Neural progenitor cell (in vitro differentiated cells): ENCODE results near the gene FARP1. TPM values are rescaled to one million over a fixed set of nuclear protein-coding genes. Genes with fewer than 3 reads are reported as not detected.
A peak's percentile ranks its signal among the peaks of the same experiment; 100 is the strongest.

Experiments
- DNase-seq: peaks from one replicate; pipeline ENCODE4 v3.0.0-alpha.2; 2016; ENCODE audit warnings: low spot score
- H2AFZ ChIP-seq: fragments of 200-600 bp; sonication (generic); replicated peaks from 2 replicates; pipeline ENCODE4 v1.6.1; 2016; ENCODE audit warnings: antibody characterized with exemption
- H3F3A ChIP-seq: fragments of 200-600 bp; sonication (generic); 2 replicates; pipeline ENCODE4 v1.6.1; 2016; ENCODE audit warnings: antibody characterized with exemption, low read depth
- H3K27ac ChIP-seq: fragments of 200-600 bp; sonication (generic); 2 replicates; pipeline ENCODE4 v1.5.1; 2016; ENCODE audit warnings: mild to moderate bottlenecking
- H3K27me3 ChIP-seq: fragments of 200-600 bp; sonication (generic); 2 replicates; pipeline ENCODE4 v1.6.1; 2016; ENCODE audit warnings: mild to moderate bottlenecking, moderate library complexity
- H3K36me3 ChIP-seq: fragments of 200-600 bp; sonication (generic); 2 replicates; pipeline ENCODE4 v1.5.1; 2016
- H3K4me1 ChIP-seq: fragments of 200-600 bp; sonication (generic); 2 replicates; pipeline ENCODE4 v1.6.1; 2016; ENCODE audit warnings: mixed run types
- H3K4me2 ChIP-seq: fragments of 200-600 bp; sonication (generic); 2 replicates; pipeline ENCODE4 v1.6.1; 2016
- H3K4me3 ChIP-seq: fragments of 200-600 bp; sonication (generic); 2 replicates; pipeline ENCODE4 v1.5.1; 2016
- H3K79me2 ChIP-seq: fragments of 200-600 bp; sonication (generic); 2 replicates; pipeline ENCODE4 v1.6.1; 2016; ENCODE audit warnings: low read depth
- H3K9ac ChIP-seq: fragments of 200-600 bp; sonication (generic); 2 replicates; pipeline ENCODE4 v1.6.1; 2016
- H3K9me3 ChIP-seq: fragments of 200-600 bp; sonication (generic); 2 replicates; pipeline ENCODE4 v1.5.1; 2016; ENCODE audit warnings: low read depth
- H4K20me1 ChIP-seq: fragments of 200-600 bp; sonication (generic); 2 replicates; pipeline ENCODE4 v1.6.1; 2016; ENCODE audit warnings: low read depth
- H3K27ac Mint-ChIP-seq: 3 replicates; pipeline ENCODE4 v1.8.0; 2021; ENCODE audit warnings: mixed read lengths
- H3K27me3 Mint-ChIP-seq: 2 replicates; pipeline ENCODE4 v1.8.0; 2022; ENCODE audit warnings: low read depth, mild to moderate bottlenecking, inconsistent platforms, moderate library complexity, mixed read lengths; ENCODE audit not compliant: insufficient read depth
- H3K36me3 Mint-ChIP-seq: 3 replicates; pipeline ENCODE4 v1.8.0; 2021; ENCODE audit warnings: mixed read lengths
- H3K4me1 Mint-ChIP-seq: 3 replicates; pipeline ENCODE4 v1.8.0; 2021; ENCODE audit warnings: mixed read lengths
- H3K4me3 Mint-ChIP-seq: 3 replicates; pipeline ENCODE4 v1.8.0; 2021; ENCODE audit warnings: mild to moderate bottlenecking, moderate library complexity, mixed read lengths
- H3K9me3 Mint-ChIP-seq: 3 replicates; pipeline ENCODE4 v1.8.0; 2020; ENCODE audit warnings: mixed read lengths
- EZH2 ChIP-seq: fragments of 200-600 bp; sonication (generic); IDR thresholded peaks from 2 replicates; pipeline ENCODE4 v1.6.1; 2017; ENCODE audit warnings: antibody characterized with exemption, mild to moderate bottlenecking, moderate library complexity
- EZH2phosphoT487 ChIP-seq: fragments of 200-600 bp; sonication (generic); IDR thresholded peaks from 2 replicates; pipeline ENCODE4 v1.6.1; 2017; ENCODE audit warnings: antibody characterized with exemption
- total RNA-seq: library from RNA; depleted of rRNA; stranded (reverse); fragments of >200 nt; gene quantifications from 2 replicates; pipeline ENCODE4 v1.2.3, GENCODE V29; 2015; ENCODE audit warnings: low replicate concordance
- TF ChIP-seq, protein P1 (sequence below): fragments of 200-600 bp; sonication (generic); IDR thresholded peaks from 2 replicates; pipeline ENCODE4 v1.5.1; 2017; ENCODE audit warnings: antibody characterized with exemption, mild to moderate bottlenecking

FARP1 gene
- total RNA-seq, 1 donor from 2014 or later, result 78.0 TPM

DNA sequence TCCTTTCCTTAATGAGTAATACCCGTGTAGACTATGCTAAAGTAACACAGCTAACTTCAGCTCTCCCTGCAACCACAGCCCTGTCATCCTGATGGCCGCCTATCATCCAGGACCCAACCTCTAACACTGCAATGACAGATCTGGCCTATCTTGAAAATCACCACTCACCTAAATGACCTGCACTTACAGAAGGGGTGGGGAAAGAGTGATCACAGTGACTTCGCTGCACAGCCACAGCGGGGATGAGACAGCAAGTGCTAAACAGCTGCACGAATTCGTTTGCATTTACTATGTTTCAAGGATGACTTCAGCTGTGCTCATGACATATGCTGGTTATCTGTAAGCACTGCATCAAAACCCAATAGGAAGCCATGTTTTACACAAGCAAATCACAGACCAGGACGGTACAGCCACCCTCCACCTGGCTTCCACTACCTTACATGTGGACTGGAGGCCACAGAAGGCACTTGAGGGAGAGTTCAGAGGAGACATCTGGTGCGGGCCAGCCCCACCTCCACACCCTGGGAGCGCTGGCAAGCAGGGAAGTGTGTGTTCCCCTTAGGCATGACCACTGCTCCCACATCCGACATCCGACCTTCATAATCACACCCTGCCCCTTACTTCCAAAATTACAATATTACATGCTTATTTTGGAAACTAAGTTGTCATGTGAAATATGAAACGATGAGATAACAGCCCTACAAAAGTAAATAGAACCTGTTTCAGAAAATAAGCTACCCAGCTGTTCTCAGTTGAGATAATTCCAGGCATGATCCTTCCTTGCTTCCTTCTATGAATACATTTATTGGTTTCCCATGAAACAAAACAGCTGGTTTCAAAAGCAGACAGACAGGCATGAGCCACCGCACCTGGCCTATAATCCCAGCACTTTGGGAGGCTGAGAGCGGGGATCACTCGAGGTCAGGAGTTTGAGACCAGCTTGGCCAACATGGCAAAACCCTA, 338.3 kb downstream of the FARP1 start:
- Mint-ChIP-seq H3K4me1 (peaks cover 72% of the 10 kb centered on the region), H3K36me3 (peaks cover 14% of the 10 kb centered on the region), H3K9me3 (no peaks in the 10 kb centered on the region), H3K27ac (peak overlapping the region; percentile 54), H3K27me3 (peaks cover 2% of the 10 kb centered on the region), H3K4me3 (no peak overlapping the region)
- peaks cover 70% of the 10 kb centered on the region for H3F3A ChIP-seq
- DNase-seq, result no peak
- no peaks in the 10 kb centered on the region for H3K36me3 ChIP-seq
- H3K4me3 ChIP-seq, result no peak overlapping the region
- peaks cover 98% of the 10 kb centered on the region for H3K79me2 ChIP-seq
- H2AFZ ChIP-seq, result no peak overlapping the region
- H3K27me3 ChIP-seq, result no peaks in the 10 kb centered on the region
- H4K20me1 ChIP-seq, result peaks cover 100% of the 10 kb centered on the region
- H3K4me1 ChIP-seq, result peaks cover 80% of the 10 kb centered on the region
- no peak overlapping the region for H3K27ac ChIP-seq
- no peaks in the 10 kb centered on the region for H3K9me3 ChIP-seq
- no peak overlapping the region for H3K4me2 ChIP-seq
- TF ChIP-seq EZH2 (no peak), EZH2phosphoT487 (no peak)
- TF ChIP-seq, protein P1, sequence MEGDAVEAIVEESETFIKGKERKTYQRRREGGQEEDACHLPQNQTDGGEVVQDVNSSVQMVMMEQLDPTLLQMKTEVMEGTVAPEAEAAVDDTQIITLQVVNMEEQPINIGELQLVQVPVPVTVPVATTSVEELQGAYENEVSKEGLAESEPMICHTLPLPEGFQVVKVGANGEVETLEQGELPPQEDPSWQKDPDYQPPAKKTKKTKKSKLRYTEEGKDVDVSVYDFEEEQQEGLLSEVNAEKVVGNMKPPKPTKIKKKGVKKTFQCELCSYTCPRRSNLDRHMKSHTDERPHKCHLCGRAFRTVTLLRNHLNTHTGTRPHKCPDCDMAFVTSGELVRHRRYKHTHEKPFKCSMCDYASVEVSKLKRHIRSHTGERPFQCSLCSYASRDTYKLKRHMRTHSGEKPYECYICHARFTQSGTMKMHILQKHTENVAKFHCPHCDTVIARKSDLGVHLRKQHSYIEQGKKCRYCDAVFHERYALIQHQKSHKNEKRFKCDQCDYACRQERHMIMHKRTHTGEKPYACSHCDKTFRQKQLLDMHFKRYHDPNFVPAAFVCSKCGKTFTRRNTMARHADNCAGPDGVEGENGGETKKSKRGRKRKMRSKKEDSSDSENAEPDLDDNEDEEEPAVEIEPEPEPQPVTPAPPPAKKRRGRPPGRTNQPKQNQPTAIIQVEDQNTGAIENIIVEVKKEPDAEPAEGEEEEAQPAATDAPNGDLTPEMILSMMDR, result no peak
- no peak overlapping the region for H3K9ac ChIP-seq

DNA sequence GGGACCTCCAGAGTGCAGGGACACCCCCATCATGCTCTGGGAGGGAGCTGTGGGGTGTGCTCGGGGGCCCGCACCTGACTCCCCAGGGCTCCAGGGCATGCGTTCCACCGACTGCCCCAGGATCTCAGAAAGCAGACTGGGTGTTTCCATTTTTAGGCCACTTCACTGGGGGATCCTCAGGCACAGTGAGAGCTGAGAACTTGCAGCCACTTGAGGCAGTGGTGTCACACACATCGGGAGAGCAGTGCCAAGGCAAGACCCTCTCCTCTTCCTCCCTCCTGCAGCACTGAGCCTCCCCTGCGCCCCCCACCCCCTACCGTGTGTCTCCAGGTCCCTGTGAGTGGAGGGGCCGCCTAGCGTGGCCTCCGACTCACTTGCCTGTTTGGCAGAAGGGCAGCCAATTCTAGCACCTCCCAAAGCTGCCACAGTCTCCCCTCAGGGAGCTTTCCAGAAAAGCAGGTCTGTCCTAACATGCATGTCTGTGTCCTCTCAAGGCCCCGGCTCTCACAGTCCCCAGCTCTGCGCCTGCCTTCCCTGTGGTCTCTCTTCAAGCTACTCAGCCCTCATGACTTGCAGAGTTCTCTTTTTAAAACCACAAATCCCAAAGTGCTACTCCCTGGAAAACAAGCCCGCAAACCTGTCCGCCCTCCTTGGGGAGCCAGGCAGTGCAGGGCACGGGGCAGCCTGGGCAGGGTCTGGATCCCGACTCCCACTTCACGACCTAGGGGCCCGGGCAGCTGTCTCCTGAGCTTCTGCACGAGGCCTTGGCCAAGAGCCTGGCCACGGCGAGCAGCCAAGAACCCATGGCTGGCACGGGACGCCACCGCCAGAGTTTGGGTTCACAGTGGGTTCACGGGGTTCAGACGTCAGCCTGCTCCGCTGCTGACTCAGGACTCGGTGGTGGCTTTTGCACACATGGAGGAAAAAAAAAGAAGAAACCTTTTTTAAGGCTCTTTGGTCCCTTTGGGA, 339.9 kb downstream of the FARP1 start:
- Mint-ChIP-seq H3K4me3 (no peak overlapping the region), H3K27me3 (peaks cover 2% of the 10 kb centered on the region), H3K36me3 (peaks cover 15% of the 10 kb centered on the region), H3K27ac (peak overlapping the region; percentile 46), H3K4me1 (peaks cover 68% of the 10 kb centered on the region), H3K9me3 (no peaks in the 10 kb centered on the region)
- Histone ChIP-seq H3K27ac (peak overlapping the region; percentile 50), H3K4me1 (peaks cover 76% of the 10 kb centered on the region), H3K9me3 (no peaks in the 10 kb centered on the region), H3K79me2 (peaks cover 98% of the 10 kb centered on the region), H3K27me3 (no peaks in the 10 kb centered on the region), H3F3A (peaks cover 60% of the 10 kb centered on the region), H3K9ac (no peak overlapping the region), H3K4me3 (no peak overlapping the region), H3K36me3 (no peaks in the 10 kb centered on the region), H4K20me1 (peaks cover 98% of the 10 kb centered on the region), H2AFZ (no peak overlapping the region), H3K4me2 (peak overlapping the region; percentile 25)
- peak; percentile 45 for DNase-seq
- TF ChIP-seq EZH2 (no peak), EZH2phosphoT487 (no peak)
- TF ChIP-seq, protein P1, result peak; percentile 46

DNA sequence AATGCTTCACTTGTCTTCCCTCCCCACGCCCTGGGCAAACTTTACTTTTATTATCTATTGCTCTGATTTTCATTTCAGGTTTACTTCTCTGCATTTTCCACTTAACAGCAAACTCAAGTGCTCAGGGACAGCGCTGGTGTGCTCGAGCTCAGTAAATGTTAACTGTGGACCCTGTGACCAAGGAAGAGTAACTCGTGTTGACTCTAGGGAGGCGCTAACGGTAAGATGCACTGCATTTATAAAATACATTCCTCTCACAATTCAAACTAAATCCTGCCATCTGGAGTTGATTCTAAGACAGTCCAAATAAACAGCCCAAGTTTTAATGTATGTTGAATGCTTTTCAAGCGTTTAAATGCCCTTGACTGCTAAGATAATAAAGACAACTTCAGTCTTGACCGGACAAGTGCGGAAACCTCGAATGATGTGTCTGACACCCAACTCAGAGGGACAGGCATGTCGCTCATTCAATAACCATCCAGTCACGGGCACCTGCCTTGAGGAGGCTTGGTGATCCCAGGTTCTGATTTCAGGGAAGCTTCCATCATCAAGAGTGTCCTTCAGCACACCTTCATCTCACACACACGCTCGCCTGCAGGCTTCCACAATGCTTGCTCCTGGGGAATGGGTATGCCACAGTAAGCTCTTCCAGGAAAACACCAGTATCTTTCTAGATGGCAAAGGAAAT, 340.9 kb downstream of the FARP1 start:
- Histone ChIP-seq H4K20me1 (peaks cover 98% of the 10 kb centered on the region), H3K36me3 (no peaks in the 10 kb centered on the region), H3K27ac (peak overlapping the region; percentile 76), H3K4me1 (peaks cover 76% of the 10 kb centered on the region), H3F3A (peaks cover 54% of the 10 kb centered on the region), H3K9ac (no peak overlapping the region), H2AFZ (no peak overlapping the region), H3K4me2 (peak overlapping the region; percentile 25), H3K9me3 (no peaks in the 10 kb centered on the region), H3K27me3 (no peaks in the 10 kb centered on the region), H3K79me2 (peaks cover 98% of the 10 kb centered on the region), H3K4me3 (peak overlapping the region; percentile 0)
- Mint-ChIP-seq H3K4me3 (peak overlapping the region; percentile 44), H3K36me3 (peaks cover 9% of the 10 kb centered on the region), H3K27ac (peak overlapping the region; percentile 67), H3K27me3 (peaks cover 2% of the 10 kb centered on the region), H3K4me1 (peaks cover 67% of the 10 kb centered on the region), H3K9me3 (no peaks in the 10 kb centered on the region)
- TF ChIP-seq, protein P1, result no peak
- no peak for TF ChIP-seq EZH2phosphoT487
- no peak for TF ChIP-seq EZH2
- DNase-seq, result no peak
